Esophagus muscularis mucosa (tissue), 4 donors: ENCODE data around the gene TBC1D22A. TPM values are rescaled to one million over a fixed set of nuclear protein-coding genes. Genes with fewer than 3 reads are reported as not detected.

Source experiments
- DNase-seq: peaks from one replicate; pipeline ENCODE4 v3.0.0-alpha.2; 2017; ENCODE audit errors: extremely low spot score
- H3K27ac ChIP-seq, 4 donors: fragments of 200-600 bp; sonication (generic); replicated peaks in 1 of 4; 1 replicate in 3 of 4; 2 replicates in 1 of 4; pipeline ENCODE4 v1.5.1; 2016 to 2019; ENCODE audit warnings: mild to moderate bottlenecking in 1 of 4
- H3K27me3 ChIP-seq, 4 donors: fragments of 200-600 bp; sonication (generic); one replicate each; pipeline versions ENCODE4 v1.5.1 to v1.6.0; 2016 to 2019
- H3K36me3 ChIP-seq, 4 donors: fragments of 200-600 bp; sonication (generic); one replicate each; pipeline ENCODE4 v1.5.1; 2016 to 2019
- H3K4me1 ChIP-seq, 4 donors: fragments of 200-600 bp; sonication (generic); one replicate each; pipeline ENCODE4 v1.5.1; 2016 to 2019
- H3K4me3 ChIP-seq, 4 donors: fragments of 200-600 bp; sonication (generic); 1 replicate in 2 of 4; 2 replicates in 2 of 4; pipeline ENCODE4 v1.5.1; 2016 to 2019; ENCODE audit warnings: mild to moderate bottlenecking in 4 of 4, moderate library complexity in 1 of 4
- H3K9me3 ChIP-seq, 4 donors: fragments of 200-600 bp; sonication (generic); 1 replicate in 3 of 4; 2 replicates in 1 of 4; pipeline ENCODE4 v1.5.1; 2016 to 2019
- CTCF ChIP-seq, 3 experiments: fragments of 200-600 bp in 2 of 3; fragments of 450-650 bp in 1 of 3; sonication (generic) in 2 of 3; IDR thresholded peaks; one replicate each; pipeline ENCODE4 v1.5.1; 2017 to 2019; ENCODE audit warnings: antibody characterized with exemption in 3 of 3, mild to moderate bottlenecking in 2 of 3, moderate library complexity in 1 of 3
- EP300 ChIP-seq: sonication (generic); formaldehyde crosslinking; IDR thresholded peaks from one replicate; pipeline ENCODE4 v1.6.1; 2017; ENCODE audit warnings: antibody characterized with exemption
- POLR2A ChIP-seq: fragments of 450-650 bp; IDR thresholded peaks from one replicate; pipeline ENCODE4 v1.6.1; 2017; ENCODE audit warnings: antibody characterized with exemption, moderate library complexity, mild to moderate bottlenecking, low read depth
- POLR2AphosphoS5 ChIP-seq, 2 donors: sonication (generic); formaldehyde crosslinking; IDR thresholded peaks; one replicate each; pipeline ENCODE4 v1.6.1; 2017; ENCODE audit warnings: antibody characterized with exemption in 2 of 2
- WGBS: methylation state at CpG from one replicate; pipeline ENCODE4 v1.1.5; 2018; 5-methylcytosine and 5-hydroxymethylcytosine counted together
- intact Hi-C: fragments of 100-400 bp; cut with DNase I; formaldehyde crosslinking; loops from one replicate; pipeline ENCODE4 v1.15.1; 2023
- total RNA-seq, 4 donors: library from RNA; depleted of rRNA; stranded (reverse); fragments of >200 nt; gene quantifications; one replicate each; pipeline versions ENCODE4 v1.1.0 to v1.2.1, GENCODE V29; 2016

Gene TBC1D22A
- total RNA-seq, 4 donors from 2014 or later = 15.2 to 20.7 (median 18.8) TPM

DNA sequence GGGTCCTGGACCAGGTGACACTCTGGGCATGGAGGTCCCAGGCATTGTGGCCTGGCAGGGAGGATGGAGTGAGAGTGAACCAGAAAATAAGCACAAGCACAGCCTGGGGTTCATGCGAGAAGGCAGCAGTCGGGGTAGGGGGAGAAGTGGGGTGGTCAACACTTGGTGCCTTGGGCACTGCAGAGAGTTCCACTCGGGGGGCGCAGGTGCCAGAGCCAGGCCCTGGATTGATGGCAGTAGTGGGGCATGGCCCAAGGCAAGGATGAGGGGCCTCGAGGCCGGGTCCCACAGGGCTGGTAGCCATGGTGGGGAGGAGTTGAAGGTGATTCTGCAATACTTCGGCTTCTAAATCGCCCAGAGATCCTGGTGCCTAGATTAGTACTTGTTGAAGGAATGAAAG is 372.9 kb downstream of the TBC1D22A start:
- Histone ChIP-seq H3K27me3 (no peaks in the 10 kb centered on the region), H3K9me3 (no peaks in the 10 kb centered on the region), H3K4me1 (no peaks in the 10 kb centered on the region), H3K36me3 (peaks cover 0 to 5% (median 2%) of the 10 kb centered on the region in 4 donors), H3K27ac (no peak overlapping the region), H3K4me3 (no peak overlapping the region)
- DNase-seq = no peak
- WGBS = 87% methylated on average over 8 of the region's 8 CpGs
- intact Hi-C loops = no loop called here
- TF ChIP-seq POLR2A (no peak), CTCF (IDR thresholded peaks at IDR 0.05) (no peak), EP300 (no peak), POLR2AphosphoS5 (IDR thresholded peaks at IDR 0.05) (no peak)

DNA sequence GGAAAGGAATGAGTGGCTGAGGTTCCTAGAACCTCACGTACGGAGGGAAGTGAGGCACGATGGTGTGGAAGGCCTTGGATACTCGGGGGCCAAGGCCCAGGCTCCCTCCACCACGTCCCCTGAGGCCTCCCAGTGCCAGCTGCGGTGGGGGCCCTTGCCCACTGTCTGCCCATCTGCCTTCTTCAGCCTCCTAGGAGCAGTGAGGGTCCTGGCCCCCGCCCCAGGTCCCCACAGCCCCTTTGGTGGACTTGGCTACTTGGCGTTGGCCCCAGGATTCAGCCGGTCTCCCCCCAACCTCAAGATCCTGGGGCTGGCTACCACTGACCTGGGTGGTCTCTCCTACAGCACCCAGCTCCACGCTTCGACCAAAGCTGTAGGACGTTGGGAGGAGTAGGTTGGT is 373.6 kb downstream of the TBC1D22A start:
- peaks cover 0 to 3% (median under 1%) of the 10 kb centered on the region in 4 donors for H3K36me3 ChIP-seq
- no peak for TF ChIP-seq EP300
- TF ChIP-seq POLR2AphosphoS5 (IDR thresholded peaks at IDR 0.05) = no peak
- no peak for TF ChIP-seq CTCF (IDR thresholded peaks at IDR 0.05)
- no peak for TF ChIP-seq POLR2A
- intact Hi-C loops = no loop called here
- no peaks in the 10 kb centered on the region for H3K27me3 ChIP-seq
- no peaks in the 10 kb centered on the region for H3K9me3 ChIP-seq
- DNase-seq = no peak
- 95% methylated on average over 9 of the region's 12 CpGs for WGBS
- no peak overlapping the region for H3K27ac ChIP-seq
- no peak overlapping the region for H3K4me3 ChIP-seq
- H3K4me1 ChIP-seq = no peaks in the 10 kb centered on the region

- Histone ChIP-seq H3K27me3 (no peaks in the 10 kb centered on the region), H3K4me3 (no peak overlapping the region), H3K4me1 (no peaks in the 10 kb centered on the region), H3K9me3 (no peaks in the 10 kb centered on the region), H3K36me3 (no peaks in the 10 kb centered on the region), H3K27ac (no peak overlapping the region)
- 100% methylated on average over 10 of the region's 16 CpGs for WGBS
- intact Hi-C loops = no loop called here
- TF ChIP-seq POLR2AphosphoS5 (IDR thresholded peaks at IDR 0.05) = no peak
- no peak for TF ChIP-seq CTCF (IDR thresholded peaks at IDR 0.05)
- TF ChIP-seq EP300 = no peak
- TF ChIP-seq POLR2A = no peak
- DNase-seq = no peak
These were observed 374.2 kb downstream of the TBC1D22A start for GRCh38 chr22:47136671-47137070.

GRCh38 chr22:47139013-47139789 is 376.8 kb downstream of the TBC1D22A start:
- no peak for DNase-seq
- Histone ChIP-seq H3K4me3 (no peak overlapping the region), H3K36me3 (peaks cover 0 to 7% (median 2%) of the 10 kb centered on the region in 4 donors), H3K27ac (no peak overlapping the region), H3K4me1 (peaks cover 0 to 4% (median 0%) of the 10 kb centered on the region in 4 donors), H3K9me3 (no peaks in the 10 kb centered on the region), H3K27me3 (no peaks in the 10 kb centered on the region)
- TF ChIP-seq EP300 (no peak), POLR2A (no peak), CTCF (IDR thresholded peaks at IDR 0.05) (no peak), POLR2AphosphoS5 (IDR thresholded peaks at IDR 0.05) (no peak)
- 96% methylated on average over 20 of the region's 30 CpGs for WGBS
- intact Hi-C loops = no loop called here
